ENCODE results near the gene IL17RA. TPM values are rescaled to one million over a fixed set of nuclear protein-coding genes. Genes with fewer than 3 reads are reported as not detected.
A peak's percentile ranks its signal among the peaks of the same experiment; 100 is the strongest.

IL17RA gene
- total and polyA plus RNA-seq, 2 of the 4 experiments (the other 2 are of a cell fraction): 5.2 to 15.3 TPM

DNA sequence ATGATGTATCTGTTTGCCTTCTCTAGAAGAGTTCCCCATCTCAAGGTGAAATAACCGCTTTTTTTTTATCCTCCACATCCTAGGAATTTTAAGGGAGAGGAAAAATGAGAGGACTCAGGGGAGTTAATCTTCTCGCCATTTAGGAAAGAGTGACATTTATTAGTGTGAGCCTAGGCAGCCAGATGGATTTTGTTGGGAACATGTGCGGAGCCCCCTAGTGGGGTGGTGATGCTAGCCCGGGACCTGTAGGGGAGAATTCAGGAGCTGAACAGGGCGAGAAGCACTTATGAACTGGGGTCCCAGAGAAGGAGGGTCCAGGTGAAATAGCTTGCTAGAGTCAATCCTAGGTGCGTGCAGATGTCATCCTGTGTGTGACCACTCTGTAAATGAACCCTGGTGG lies 10.7 kb downstream of the IL17RA start:
- Histone ChIP-seq H3K56ac (ENCODE audit: extremely low read depth, insufficient read depth, low read length) (no peak overlapping the region), H3K9me3 (ENCODE audit: control insufficient read depth, insufficient read depth, low read length) (no peaks in the 10 kb centered on the region), H3K4ac (ENCODE audit: low read depth, low read length) (no peak overlapping the region), H4K91ac (ENCODE audit: insufficient read depth, low read depth, low read length) (no peak overlapping the region), H2BK15ac (ENCODE audit: low read depth, low read length) (no peak overlapping the region), H3K23ac (ENCODE audit: low read depth, low read length) (no peak overlapping the region), H3K9me1 (ENCODE audit: insufficient read depth, low read length) (peaks cover 5% of the 10 kb centered on the region; the same call in 1 of the 2 replicates), H3K27ac (ENCODE audit: insufficient read depth, low read length) (no peak overlapping the region), H3K36me3 (ENCODE audit: control insufficient read depth, insufficient read depth, low read length) (peaks cover 20% of the 10 kb centered on the region), H3K4me1 (ENCODE audit: control insufficient read depth, insufficient read depth, low read length) (no peaks in the 10 kb centered on the region; the same call in 1 of the 2 replicates), H3K79me1 (ENCODE audit: low read depth in 1 of 2, low read length in 2 of 2) (peaks cover 19 to 38% of the 10 kb centered on the region in 2 experiments), H2AFZ (replicated peaks; ENCODE audit: low read length, poor library complexity) (no peak overlapping the region), H4K20me1 (ENCODE audit: insufficient read depth, low read length) (peaks cover 34% of the 10 kb centered on the region), H3K27me3 (ENCODE audit: control insufficient read depth, insufficient read depth, low read length) (no peaks in the 10 kb centered on the region), H3K4me3 (ENCODE audit: insufficient read depth, low read depth, low read length) (no peak overlapping the region), H2AK5ac (ENCODE audit: low read depth, low read length) (no peak overlapping the region), H3K9ac (ENCODE audit: low read depth, low read length) (no peak overlapping the region), H3K4me2 (ENCODE audit: low read depth, low read length) (no peak overlapping the region), H2BK5ac (ENCODE audit: low read depth, low read length, poor library complexity, severe bottlenecking) (no peak overlapping the region), H4K5ac (ENCODE audit: low read depth, low read length) (no peak overlapping the region), H3K18ac (ENCODE audit: low read depth, low read length) (no peak overlapping the region), H2AK9ac (replicated peaks; ENCODE audit: low read depth, low read length, poor library complexity) (no peak overlapping the region), H2BK120ac (ENCODE audit: low read depth, low read length) (no peak overlapping the region), H4K8ac (ENCODE audit: low read depth in 2 of 2, low read length in 2 of 2) (no peak overlapping the region), H3K14ac (replicated peaks; ENCODE audit: low read depth, low read length) (no peak overlapping the region), H2BK20ac (ENCODE audit: low read depth, low read length) (no peak overlapping the region)
- in situ Hi-C loops (cut with MboI; ENCODE audit: low sequenced_read_pairs) (loop anchor here (25.0 kb wide), 1 partner anchor 717 kb away; no protein-coding TSS in a partner anchor), intact Hi-C loops (cut with micrococcal nuclease) (no loop called here), dilution Hi-C loops (cut with HindIII; ENCODE audit: low sequenced_read_pairs, unreplicated experiment) (no loop called here)
- BruUV-seq (replicated peaks): no TSS peak
- DNase-seq: no peak
- CTCF ChIA-PET: interaction anchor here (0.7 to 1.4 kb wide), 2 partner anchors 76 to 860 kb away, joined by 3 to 9 read pairs; no protein-coding TSS in a partner anchor
- TF ChIP-seq MAFK (IDR thresholded peaks at IDR 0.05; ENCODE audit: low read depth, low read length): no peak
- TF ChIP-seq, protein P1, sequence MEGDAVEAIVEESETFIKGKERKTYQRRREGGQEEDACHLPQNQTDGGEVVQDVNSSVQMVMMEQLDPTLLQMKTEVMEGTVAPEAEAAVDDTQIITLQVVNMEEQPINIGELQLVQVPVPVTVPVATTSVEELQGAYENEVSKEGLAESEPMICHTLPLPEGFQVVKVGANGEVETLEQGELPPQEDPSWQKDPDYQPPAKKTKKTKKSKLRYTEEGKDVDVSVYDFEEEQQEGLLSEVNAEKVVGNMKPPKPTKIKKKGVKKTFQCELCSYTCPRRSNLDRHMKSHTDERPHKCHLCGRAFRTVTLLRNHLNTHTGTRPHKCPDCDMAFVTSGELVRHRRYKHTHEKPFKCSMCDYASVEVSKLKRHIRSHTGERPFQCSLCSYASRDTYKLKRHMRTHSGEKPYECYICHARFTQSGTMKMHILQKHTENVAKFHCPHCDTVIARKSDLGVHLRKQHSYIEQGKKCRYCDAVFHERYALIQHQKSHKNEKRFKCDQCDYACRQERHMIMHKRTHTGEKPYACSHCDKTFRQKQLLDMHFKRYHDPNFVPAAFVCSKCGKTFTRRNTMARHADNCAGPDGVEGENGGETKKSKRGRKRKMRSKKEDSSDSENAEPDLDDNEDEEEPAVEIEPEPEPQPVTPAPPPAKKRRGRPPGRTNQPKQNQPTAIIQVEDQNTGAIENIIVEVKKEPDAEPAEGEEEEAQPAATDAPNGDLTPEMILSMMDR (conservative IDR thresholded peaks at IDR 0.05; ENCODE audit: low read depth, low read length): peak; percentile 27; the same call in 1 of the 2 replicates
- 40% methylated on average over 1 of the region's 6 CpGs; no CpG with 5 or more reads in 1 of the 2 experiments for WGBS, 2 experiments (ENCODE audit: extremely low coverage in 2 of 2, insufficient read length in 1 of 2)
- no peak; the same call in 1 of the 2 replicates for ATAC-seq (ENCODE audit: low read depth)
- POLR2A ChIA-PET (ENCODE audit: unreplicated experiment): interaction anchor here (0.6 kb wide), 1 partner anchor 40 kb away, joined by 4 read pairs; no protein-coding TSS in a partner anchor
